Ascending aorta (tissue), 2 donors: ENCODE data around the gene LARP4. TPM values are rescaled to one million over a fixed set of nuclear protein-coding genes. Genes with fewer than 3 reads are reported as not detected.

Experiments used
- DNase-seq, 2 donors: peaks; one replicate each; pipeline ENCODE4 v3.0.0-alpha.2; 2019; ENCODE audit warnings: low spot score in 2 of 2
- H3K27ac ChIP-seq, 2 donors: fragments of 200-600 bp; sonication (generic); one replicate each; pipeline ENCODE4 v1.5.1; 2016 to 2017; ENCODE audit warnings: mild to moderate bottlenecking in 1 of 2
- H3K27me3 ChIP-seq: fragments of 200-600 bp; sonication (generic); one replicate; pipeline ENCODE4 v1.5.1; 2017
- H3K36me3 ChIP-seq, 2 donors: fragments of 200-600 bp; sonication (generic); one replicate each; pipeline ENCODE4 v1.5.1; 2016
- H3K4me1 ChIP-seq, 2 donors: fragments of 200-600 bp; sonication (generic); one replicate each; pipeline ENCODE4 v1.5.1; 2016 to 2017; ENCODE audit warnings: mild to moderate bottlenecking in 1 of 2
- H3K4me3 ChIP-seq, 2 donors: fragments of 200-600 bp; sonication (generic); one replicate each; pipeline ENCODE4 v1.5.1; 2016 to 2017; ENCODE audit warnings: mild to moderate bottlenecking in 1 of 2
- H3K9me3 ChIP-seq, 2 donors: fragments of 200-600 bp; sonication (generic); one replicate each; pipeline ENCODE4 v1.5.1; 2016
- intact Hi-C: fragments of 100-400 bp; cut with DNase I; formaldehyde crosslinking; loops from one replicate; pipeline ENCODE4 v1.15.1; 2023
- total RNA-seq: library from RNA; depleted of rRNA; stranded (reverse); fragments of >200 nt; gene quantifications from one replicate; pipeline ENCODE4 v1.1.0, GENCODE V29; 2016
- TF ChIP-seq, protein P1 (sequence below), 3 experiments: fragments of 200-600 bp in 2 of 3; fragments of 450-650 bp in 1 of 3; sonication (generic) in 2 of 3; IDR thresholded peaks; one replicate each; pipeline ENCODE4 v1.5.1; 2016 to 2019; ENCODE audit warnings: antibody characterized with exemption in 3 of 3, mild to moderate bottlenecking in 1 of 3, moderate library complexity in 1 of 3

Gene LARP4
- total RNA-seq, 1 donor from 2014 or later = 45.7 TPM

DNA sequence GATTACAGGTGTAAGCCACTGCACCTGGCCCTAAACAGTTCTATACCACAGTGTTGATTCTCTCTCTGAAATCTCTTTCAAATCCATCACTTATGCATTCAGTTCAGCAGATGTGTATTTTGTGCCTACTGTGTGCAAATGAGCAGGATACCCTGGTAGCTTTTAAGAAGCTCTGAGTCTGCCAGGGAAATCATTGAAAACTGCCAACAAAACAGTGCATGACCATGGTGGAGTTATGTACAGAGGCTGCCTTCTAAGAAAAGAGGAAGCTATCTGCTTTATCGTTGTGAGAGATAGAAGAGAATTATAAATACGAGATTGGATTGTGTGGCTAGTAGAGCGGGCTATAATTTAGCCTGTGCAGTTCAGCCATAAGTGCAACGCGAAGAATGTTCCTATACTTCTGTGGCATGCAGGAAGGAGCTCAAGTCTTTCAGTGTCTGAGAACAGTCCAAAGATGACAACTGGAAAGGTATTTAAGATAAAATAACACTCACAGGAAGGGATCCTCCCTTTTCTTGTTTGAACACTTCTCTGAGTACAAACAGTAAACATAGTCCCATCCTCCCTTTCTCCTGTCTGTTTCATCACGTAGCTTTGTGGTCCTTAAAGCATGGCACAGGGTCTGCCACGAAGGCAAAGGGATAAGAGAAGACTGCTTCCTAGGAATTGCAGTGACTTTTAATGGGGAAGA, 108.4 kb downstream of the LARP4 start:
- Histone ChIP-seq H3K36me3 (no peaks in the 10 kb centered on the region), H3K9me3 (no peaks in the 10 kb centered on the region), H3K27me3 (no peaks in the 10 kb centered on the region), H3K27ac (no peak overlapping the region), H3K4me3 (no peak overlapping the region), H3K4me1 (peaks cover 2 to 22% of the 10 kb centered on the region in 2 donors)
- no peak for DNase-seq
- TF ChIP-seq, protein P1, sequence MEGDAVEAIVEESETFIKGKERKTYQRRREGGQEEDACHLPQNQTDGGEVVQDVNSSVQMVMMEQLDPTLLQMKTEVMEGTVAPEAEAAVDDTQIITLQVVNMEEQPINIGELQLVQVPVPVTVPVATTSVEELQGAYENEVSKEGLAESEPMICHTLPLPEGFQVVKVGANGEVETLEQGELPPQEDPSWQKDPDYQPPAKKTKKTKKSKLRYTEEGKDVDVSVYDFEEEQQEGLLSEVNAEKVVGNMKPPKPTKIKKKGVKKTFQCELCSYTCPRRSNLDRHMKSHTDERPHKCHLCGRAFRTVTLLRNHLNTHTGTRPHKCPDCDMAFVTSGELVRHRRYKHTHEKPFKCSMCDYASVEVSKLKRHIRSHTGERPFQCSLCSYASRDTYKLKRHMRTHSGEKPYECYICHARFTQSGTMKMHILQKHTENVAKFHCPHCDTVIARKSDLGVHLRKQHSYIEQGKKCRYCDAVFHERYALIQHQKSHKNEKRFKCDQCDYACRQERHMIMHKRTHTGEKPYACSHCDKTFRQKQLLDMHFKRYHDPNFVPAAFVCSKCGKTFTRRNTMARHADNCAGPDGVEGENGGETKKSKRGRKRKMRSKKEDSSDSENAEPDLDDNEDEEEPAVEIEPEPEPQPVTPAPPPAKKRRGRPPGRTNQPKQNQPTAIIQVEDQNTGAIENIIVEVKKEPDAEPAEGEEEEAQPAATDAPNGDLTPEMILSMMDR (IDR thresholded peaks at IDR 0.05) = no peak
- intact Hi-C loops = loop anchor here (10.0 kb wide), 1 partner anchor 516 kb away; the partner anchor contains the start of gene SLC11A2

DNA sequence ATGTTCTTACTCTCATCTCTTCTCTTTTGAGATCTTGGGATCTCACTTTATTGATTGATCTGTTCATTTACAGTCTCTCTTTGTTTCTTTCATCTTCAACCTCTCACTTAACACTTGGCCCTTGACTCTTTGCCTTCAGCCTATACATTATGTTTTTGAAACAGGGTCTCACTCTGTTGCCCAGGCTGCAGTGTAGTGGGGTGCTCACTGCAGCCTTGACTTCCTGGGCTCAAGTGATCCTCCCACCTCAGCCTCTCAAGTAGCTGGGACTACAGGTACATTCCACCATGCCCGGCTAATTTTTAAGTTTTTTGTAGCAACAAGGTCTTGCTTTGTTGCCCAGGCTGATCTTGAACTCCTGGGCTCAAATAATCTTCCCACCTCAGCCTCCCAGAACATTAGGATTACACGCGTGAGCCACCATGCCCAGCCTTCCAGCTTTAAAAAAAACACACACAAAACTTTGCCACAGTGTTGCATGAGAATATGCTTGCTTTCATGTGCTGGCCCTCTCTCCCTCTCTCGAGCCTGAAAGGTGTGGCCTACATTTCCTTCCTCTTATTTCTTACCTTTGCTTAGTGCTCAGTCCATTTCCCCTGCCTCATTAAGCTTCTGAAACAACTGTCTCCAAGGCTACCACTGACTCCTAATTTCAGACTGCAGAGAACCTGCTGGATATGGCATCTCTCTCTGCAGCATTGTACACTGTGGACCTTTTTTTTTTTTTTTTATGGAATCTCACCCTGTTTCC, 114.0 kb downstream of the LARP4 start:
- no peaks in the 10 kb centered on the region for H3K36me3 ChIP-seq
- no peak overlapping the region for H3K27ac ChIP-seq
- no peak for DNase-seq
- H3K4me1 ChIP-seq = peaks cover 0 to 4% of the 10 kb centered on the region in 2 donors
- intact Hi-C loops = no loop called here
- TF ChIP-seq, protein P1 (IDR thresholded peaks at IDR 0.05) = no peak
- no peaks in the 10 kb centered on the region for H3K9me3 ChIP-seq
- no peaks in the 10 kb centered on the region for H3K27me3 ChIP-seq
- no peak overlapping the region for H3K4me3 ChIP-seq

DNA sequence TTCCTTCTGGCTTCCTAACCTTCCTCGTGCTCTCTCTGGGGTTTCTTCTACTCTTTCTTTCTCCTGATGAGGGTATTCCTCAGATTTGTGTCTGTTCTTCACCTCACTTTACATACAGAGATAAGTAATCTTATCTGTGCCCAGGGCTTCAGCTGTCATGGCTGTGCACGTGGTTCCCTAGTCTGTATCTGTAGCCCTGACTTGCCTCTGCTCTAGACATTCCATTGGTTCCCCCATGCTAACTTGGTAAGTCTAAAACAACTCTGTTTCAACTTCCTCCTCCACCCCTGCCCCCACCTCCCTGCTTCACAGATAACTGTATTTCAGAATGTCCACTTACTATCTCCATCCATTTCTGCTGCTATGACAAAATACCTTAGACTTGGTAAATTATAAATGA, 114.9 kb downstream of the LARP4 start:
- no peak overlapping the region for H3K27ac ChIP-seq
- no peak overlapping the region for H3K4me3 ChIP-seq
- intact Hi-C loops = no loop called here
- H3K27me3 ChIP-seq = no peaks in the 10 kb centered on the region
- no peaks in the 10 kb centered on the region for H3K36me3 ChIP-seq
- no peaks in the 10 kb centered on the region for H3K9me3 ChIP-seq
- TF ChIP-seq, protein P1 (IDR thresholded peaks at IDR 0.05) = no peak
- no peak for DNase-seq
- H3K4me1 ChIP-seq = peaks cover 0 to 4% of the 10 kb centered on the region in 2 donors

DNA sequence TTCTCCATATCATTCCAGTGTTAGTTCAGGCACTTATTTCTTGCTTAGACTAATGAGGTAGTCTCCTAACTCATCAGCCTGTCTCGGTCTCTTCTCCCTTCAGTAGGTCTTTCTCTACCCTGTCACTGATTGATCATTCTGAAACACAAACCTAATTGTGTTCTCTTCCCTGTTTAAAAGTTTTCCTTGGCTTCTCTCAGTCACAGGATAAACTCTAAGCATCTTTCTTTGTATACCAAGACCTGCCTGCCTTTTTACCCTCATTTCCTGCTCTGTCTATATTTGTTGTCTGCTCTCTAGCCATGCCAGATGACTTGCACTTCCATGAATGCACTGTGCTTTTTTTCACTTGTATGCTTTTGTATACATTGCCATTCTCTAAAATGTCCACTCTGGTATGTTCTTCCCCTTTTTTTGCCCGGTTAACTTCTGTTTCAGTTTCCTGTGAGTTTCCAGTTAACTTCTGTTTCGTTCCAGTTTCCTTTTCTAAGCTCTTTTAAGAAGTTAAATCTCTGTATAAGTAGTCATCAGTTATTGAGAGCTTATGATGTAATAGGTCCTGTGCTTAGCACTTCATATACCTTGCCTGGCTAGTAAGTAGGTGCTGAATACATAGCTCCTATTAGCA, 116.8 kb downstream of the LARP4 start:
- H3K9me3 ChIP-seq = no peaks in the 10 kb centered on the region
- H3K27ac ChIP-seq = peak overlapping the region in 1 of 2 donors; percentile 42
- DNase-seq = no peak
- H3K27me3 ChIP-seq = no peaks in the 10 kb centered on the region
- peaks cover 0 to 4% of the 10 kb centered on the region in 2 donors for H3K4me1 ChIP-seq
- TF ChIP-seq, protein P1 (IDR thresholded peaks at IDR 0.05) = no peak
- intact Hi-C loops = no loop called here
- H3K4me3 ChIP-seq = no peak overlapping the region
- H3K36me3 ChIP-seq = no peaks in the 10 kb centered on the region

DNA sequence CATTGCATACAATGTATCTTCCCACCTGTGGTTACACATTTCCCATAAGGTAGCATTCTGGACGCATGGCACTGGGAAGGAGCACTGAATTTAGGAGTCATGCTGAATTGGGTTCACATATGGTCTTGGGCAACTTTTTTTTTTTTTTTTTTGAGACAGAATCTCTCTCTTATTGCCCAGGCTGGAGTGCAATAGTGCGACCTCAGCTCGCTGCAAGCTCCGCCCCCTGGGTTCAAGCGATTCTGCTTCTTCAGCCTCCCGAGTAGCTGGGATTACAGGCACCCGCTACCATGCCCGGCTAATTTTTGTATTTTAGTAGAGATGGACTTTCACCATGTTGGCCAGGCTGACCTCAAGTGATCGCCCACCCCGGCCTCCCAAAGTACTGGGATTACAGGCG, 117.4 kb downstream of the LARP4 start:
- Histone ChIP-seq H3K27me3 (no peaks in the 10 kb centered on the region), H3K36me3 (no peaks in the 10 kb centered on the region), H3K4me1 (peaks cover 0 to 4% of the 10 kb centered on the region in 2 donors), H3K4me3 (no peak overlapping the region), H3K27ac (no peak overlapping the region), H3K9me3 (no peaks in the 10 kb centered on the region)
- intact Hi-C loops = no loop called here
- DNase-seq = no peak
- TF ChIP-seq, protein P1 (IDR thresholded peaks at IDR 0.05) = no peak
